Measurements from ENCODE around the gene ACVR2B.

The ACVR2B gene

GRCh38 chr3:38458796-38459498 lies 5.3 kb downstream of the ACVR2B start:
- DNase-seq = no peak

- DNase-seq = no peak
These were observed 5.9 kb downstream of the ACVR2B start for GRCh38 chr3:38459499-38460048.

GRCh38 chr3:38460377-38461270 lies 6.9 kb downstream of the ACVR2B start:
- DNase-seq = no peak

GRCh38 chr3:38465588-38466154 lies 12.0 kb downstream of the ACVR2B start:
- no peak for DNase-seq

GRCh38 chr3:38468765-38469164 lies 15.1 kb downstream of the ACVR2B start:
- DNase-seq = no peak

GRCh38 chr3:38469852-38470251 lies 16.2 kb downstream of the ACVR2B start:
- DNase-seq = no peak

- DNase-seq = no peak
These were observed 17.7 kb downstream of the ACVR2B start for GRCh38 chr3:38471260-38471857.

- no peak for DNase-seq
These were observed 18.7 kb downstream of the ACVR2B start for GRCh38 chr3:38472342-38472741.

GRCh38 chr3:38473229-38473628 lies 19.5 kb downstream of the ACVR2B start:
- no peak for DNase-seq

- no peak for DNase-seq
These were observed 21.4 kb downstream of the ACVR2B start for GRCh38 chr3:38474928-38475605.

GRCh38 chr3:38475716-38476115 lies 22.0 kb downstream of the ACVR2B start:
- no peak for DNase-seq

GRCh38 chr3:38476157-38476756 lies 22.6 kb downstream of the ACVR2B start:
- no peak for DNase-seq

GRCh38 chr3:38477057-38477820 lies 23.5 kb downstream of the ACVR2B start:
- no peak for DNase-seq

GRCh38 chr3:38477839-38478450 lies 24.3 kb downstream of the ACVR2B start:
- no peak for DNase-seq

- DNase-seq = no peak
These were observed 25.2 kb downstream of the ACVR2B start for GRCh38 chr3:38478901-38479300.

- DNase-seq = peak in 1 of 2 experiments; percentile 31
These were observed 25.9 kb downstream of the ACVR2B start for GRCh38 chr3:38479431-38480092.

GRCh38 chr3:38480093-38480445 lies 26.4 kb downstream of the ACVR2B start:
- no peak for DNase-seq

GRCh38 chr3:38480930-38481329 lies 27.2 kb downstream of the ACVR2B start:
- no peak for DNase-seq

GRCh38 chr3:38482951-38483350 lies 29.3 kb downstream of the ACVR2B start:
- DNase-seq = no peak

- no peak for DNase-seq
These were observed 33.6 kb downstream of the ACVR2B start for GRCh38 chr3:38487323-38487722.

All from stimulated activated CD4-positive, alpha-beta T cell treated with anti-CD3 and anti-CD28 coated beads, Interleukin-4, amount 100 ng/mL, for 4 hours (primary cell).